Right lobe of liver (tissue), 6 donors: ENCODE data around the gene RPTOR. TPM values are rescaled to one million over a fixed set of nuclear protein-coding genes. Genes with fewer than 3 reads are reported as not detected.

ENCODE experiments used
- ATAC-seq, 4 donors: fragments of 200-7000 bp; cut with Tn5 transposase; one replicate each; pipeline ENCODE4 v1.9.1; 2020; ENCODE audit warnings: mild to moderate bottlenecking in 4 of 4, moderate library complexity in 4 of 4
- DNase-seq, 3 donors: peaks; one replicate each; pipeline ENCODE4 v3.0.0-alpha.2; 2020
- H3K27ac ChIP-seq, 3 donors: fragments of 200-600 bp; one replicate each; pipeline ENCODE4 v1.8.0; 2022
- H3K27me3 ChIP-seq, 2 donors: fragments of 200-600 bp; one replicate each; pipeline ENCODE4 v1.8.0; 2022
- H3K36me3 ChIP-seq, 4 donors: fragments of 200-600 bp; sonication (generic) in 1 of 4; one replicate each; pipeline versions ENCODE4 v1.5.1 to v1.8.0; 2017 to 2022; ENCODE audit warnings: control low read depth in 1 of 4
- H3K4me1 ChIP-seq, 4 donors: fragments of 200-600 bp; sonication (generic) in 1 of 4; one replicate each; pipeline versions ENCODE4 v1.5.1 to v1.8.0; 2017 to 2022; ENCODE audit warnings: control low read depth in 1 of 4
- H3K4me3 ChIP-seq, 3 donors: fragments of 200-600 bp; one replicate each; pipeline ENCODE4 v1.8.0; 2022
- H3K9me3 ChIP-seq, 4 donors: fragments of 200-600 bp; sonication (generic) in 1 of 4; one replicate each; pipeline versions ENCODE4 v1.5.1 to v1.8.0; 2017 to 2022; ENCODE audit warnings: control low read depth in 1 of 4
- CTCF ChIP-seq, 4 donors: fragments of 200-600 bp in 3 of 4; fragments of 450-650 bp in 1 of 4; IDR thresholded peaks; one replicate each; pipeline versions ENCODE4 v1.5.1 to v1.8.0; 2016 to 2022; ENCODE audit warnings: antibody characterized with exemption in 4 of 4, mild to moderate bottlenecking in 2 of 4
- POLR2A ChIP-seq: fragments of 450-650 bp; IDR thresholded peaks from one replicate; pipeline ENCODE4 v1.6.1; 2017; ENCODE audit warnings: antibody characterized with exemption, mild to moderate bottlenecking
- whole genome bisulfite sequencing: methylation state at CpG from one replicate; pipeline ENCODE4 v1.1.6; 2018; ENCODE audit warnings: low coverage, low lambda C conversion rate; ENCODE audit not compliant: insufficient coverage; ENCODE audit errors: missing lambda C conversion rate; 5-methylcytosine and 5-hydroxymethylcytosine counted together
- intact Hi-C, 2 donors: fragments of 100-400 bp; cut with DNase I; formaldehyde crosslinking; loops; one replicate each; pipeline versions ENCODE4 v1.11.2 to v1.14.1; 2022
- total RNA-seq, 6 experiments: library from RNA; depleted of rRNA in 2 of 6; stranded (reverse); fragments of >200 nt in 2 of 6; fragmentation: NEBNext Ultra II Directional in 3 of 6; extraction: Animal tissue kit (Norgen Biotek cat#: 25700) in 3 of 6; gene quantifications; one replicate each; pipeline versions ENCODE4 v1.1.0 to v1.2.4, GENCODE V29; 2016 to 2023
- donor health status: DM: no; HTN: yes; CAD: no.
- donor health status: DM: no; HTN: no; CAD: no.
- donor health status: DM: no; HTN: no; CAD: no.
- donor health status: DM: no; HTN: yes; CAD: no.
- donor health status: DM: no; HTN: yes; CAD: no.

Gene RPTOR
- total RNA-seq, 6 experiments from 2014 or later = 13.1 to 24.0 (median 15.5) TPM

DNA sequence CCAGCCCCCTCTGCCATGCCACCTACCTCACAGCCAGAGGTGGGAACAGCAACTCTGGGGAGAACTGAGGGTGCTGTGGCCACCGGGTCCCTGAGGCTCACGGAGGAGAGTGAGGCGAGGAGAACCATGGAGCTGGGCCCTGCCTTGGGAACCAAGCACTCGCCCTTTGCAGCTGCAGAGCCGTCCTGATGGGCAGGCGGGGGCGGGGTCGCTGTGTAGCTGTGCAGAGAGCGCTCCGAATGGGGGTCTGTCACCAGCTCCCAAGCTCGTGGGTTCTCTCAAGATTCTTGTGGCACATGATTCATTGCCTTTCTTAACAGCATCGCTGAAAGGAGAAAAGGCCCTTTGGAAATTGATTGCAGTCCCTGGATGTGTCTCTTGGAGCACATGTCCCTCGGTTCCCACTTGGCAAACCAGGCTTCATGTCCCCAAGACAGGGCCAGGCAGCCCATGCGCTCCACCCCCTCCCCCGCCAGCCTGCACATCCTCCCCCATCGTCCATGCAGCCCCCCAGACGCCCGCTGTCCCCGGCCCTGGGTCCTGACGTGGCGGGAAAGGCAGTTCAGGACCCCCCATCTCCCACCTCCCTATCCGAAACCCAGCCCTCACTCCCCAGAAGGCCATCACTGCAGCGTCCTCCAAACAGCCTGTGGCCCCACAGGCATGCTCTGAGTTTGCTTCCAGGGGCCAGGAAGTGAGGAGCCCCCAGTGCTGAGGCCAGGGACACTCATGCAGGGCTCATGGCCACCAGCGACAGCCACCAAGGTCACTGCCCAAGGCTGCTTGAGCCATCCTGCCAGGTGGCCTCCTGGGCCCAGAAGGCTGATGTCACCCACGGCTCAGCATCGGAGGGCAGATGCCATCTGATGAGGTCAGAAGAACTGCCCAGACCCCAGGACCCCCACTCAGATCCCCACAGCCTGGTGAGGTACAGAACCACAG, 426.4 kb downstream of the RPTOR start:
- no peaks in the 10 kb centered on the region for H3K27me3 ChIP-seq
- TF ChIP-seq CTCF (IDR thresholded peaks at IDR 0.05) (peak in 1 of 4 donors; percentile 2), POLR2A (no peak)
- intact Hi-C loops = no loop called here
- H3K9me3 ChIP-seq = no peaks in the 10 kb centered on the region
- no peaks in the 10 kb centered on the region for H3K36me3 ChIP-seq
- 18% methylated on average over 6 of the region's 26 CpGs for WGBS
- H3K27ac ChIP-seq = no peak overlapping the region
- DNase-seq (no peak), ATAC-seq (no peak)
- H3K4me1 ChIP-seq = no peaks in the 10 kb centered on the region
- H3K4me3 ChIP-seq = no peak overlapping the region

DNA sequence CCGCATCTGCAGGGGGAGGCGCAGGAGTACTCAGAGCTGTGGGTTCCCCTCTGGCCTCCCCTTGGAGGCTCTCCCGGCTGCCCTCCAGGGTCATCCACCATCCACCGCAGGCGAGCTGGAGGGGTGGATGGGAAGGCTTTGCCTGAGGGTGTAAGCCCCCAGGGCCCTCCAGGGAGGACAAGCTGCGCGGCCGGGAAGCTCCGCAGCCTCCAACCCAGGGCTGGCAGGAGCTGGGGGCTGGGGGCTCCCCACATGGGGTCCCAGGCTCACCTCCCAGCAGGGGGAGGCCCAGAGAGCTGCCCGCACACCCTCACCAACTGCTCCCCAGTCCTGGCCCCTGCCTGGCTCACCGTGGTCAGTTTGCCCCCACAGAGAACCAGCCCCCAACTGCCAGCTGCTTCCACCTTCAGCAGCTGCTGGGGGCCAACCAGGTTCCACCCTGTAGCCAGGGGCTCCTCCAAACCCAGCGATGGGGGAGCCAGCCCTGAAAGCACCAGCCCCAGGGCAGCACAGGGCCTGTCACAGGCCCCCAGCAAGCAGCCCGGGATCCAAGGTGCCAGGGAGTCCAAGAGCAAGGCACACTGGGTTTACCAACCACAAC, 427.2 kb downstream of the RPTOR start:
- Histone ChIP-seq H3K27me3 (no peaks in the 10 kb centered on the region), H3K4me1 (no peaks in the 10 kb centered on the region), H3K4me3 (no peak overlapping the region), H3K27ac (no peak overlapping the region), H3K36me3 (no peaks in the 10 kb centered on the region), H3K9me3 (no peaks in the 10 kb centered on the region)
- TF ChIP-seq CTCF (IDR thresholded peaks at IDR 0.05) (no peak), POLR2A (no peak)
- DNase-seq (no peak), ATAC-seq (no peak)
- intact Hi-C loops = no loop called here
- WGBS = no CpG with 5 or more reads among the region's 13 CpGs

GRCh38 chr17:80976701-80977100, 432.1 kb downstream of the RPTOR start:
- Histone ChIP-seq H3K27me3 (no peaks in the 10 kb centered on the region), H3K9me3 (no peaks in the 10 kb centered on the region), H3K4me3 (no peak overlapping the region), H3K4me1 (no peaks in the 10 kb centered on the region), H3K27ac (no peak overlapping the region), H3K36me3 (no peaks in the 10 kb centered on the region)
- intact Hi-C loops = no loop called here
- ATAC-seq (no peak), DNase-seq (no peak)
- WGBS = 80% methylated on average over 3 of the region's 3 CpGs
- TF ChIP-seq CTCF (IDR thresholded peaks at IDR 0.05) = no peak
- no peak for TF ChIP-seq POLR2A

DNA sequence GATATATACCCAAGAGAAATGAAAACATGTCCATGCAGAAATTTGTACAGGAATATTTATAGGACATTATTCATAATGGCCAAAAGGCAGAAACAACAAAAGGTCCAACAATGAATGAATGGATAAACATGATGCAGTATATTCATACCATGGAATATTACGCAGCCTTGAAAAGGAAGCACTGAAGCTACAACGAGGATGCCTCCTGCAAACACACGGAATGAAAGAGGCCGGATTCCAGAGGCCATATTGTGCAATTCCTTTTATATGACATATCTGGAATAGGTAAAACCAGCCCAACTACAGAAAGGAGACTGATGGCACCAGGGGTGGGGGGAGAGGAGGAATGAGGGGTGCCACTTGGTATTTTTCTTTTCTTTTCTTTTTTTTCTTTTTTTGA, 432.5 kb downstream of the RPTOR start:
- no peak overlapping the region for H3K27ac ChIP-seq
- no peak overlapping the region for H3K4me3 ChIP-seq
- no peaks in the 10 kb centered on the region for H3K36me3 ChIP-seq
- no peaks in the 10 kb centered on the region for H3K4me1 ChIP-seq
- no peaks in the 10 kb centered on the region for H3K9me3 ChIP-seq
- WGBS = 78% methylated on average over 4 of the region's 4 CpGs
- no peak for ATAC-seq
- no peaks in the 10 kb centered on the region for H3K27me3 ChIP-seq
- DNase-seq = no peak
- no peak for TF ChIP-seq POLR2A
- TF ChIP-seq CTCF (IDR thresholded peaks at IDR 0.05) = no peak
- intact Hi-C loops = no loop called here
